Left hindlimb (tissue), 1 donor: Measurements from ENCODE around the gene RELCH.

Source experiments
- DNase-seq: peaks from one replicate; pipeline ENCODE4 v3.0.0-alpha.2; 2018

RELCH gene

DNA sequence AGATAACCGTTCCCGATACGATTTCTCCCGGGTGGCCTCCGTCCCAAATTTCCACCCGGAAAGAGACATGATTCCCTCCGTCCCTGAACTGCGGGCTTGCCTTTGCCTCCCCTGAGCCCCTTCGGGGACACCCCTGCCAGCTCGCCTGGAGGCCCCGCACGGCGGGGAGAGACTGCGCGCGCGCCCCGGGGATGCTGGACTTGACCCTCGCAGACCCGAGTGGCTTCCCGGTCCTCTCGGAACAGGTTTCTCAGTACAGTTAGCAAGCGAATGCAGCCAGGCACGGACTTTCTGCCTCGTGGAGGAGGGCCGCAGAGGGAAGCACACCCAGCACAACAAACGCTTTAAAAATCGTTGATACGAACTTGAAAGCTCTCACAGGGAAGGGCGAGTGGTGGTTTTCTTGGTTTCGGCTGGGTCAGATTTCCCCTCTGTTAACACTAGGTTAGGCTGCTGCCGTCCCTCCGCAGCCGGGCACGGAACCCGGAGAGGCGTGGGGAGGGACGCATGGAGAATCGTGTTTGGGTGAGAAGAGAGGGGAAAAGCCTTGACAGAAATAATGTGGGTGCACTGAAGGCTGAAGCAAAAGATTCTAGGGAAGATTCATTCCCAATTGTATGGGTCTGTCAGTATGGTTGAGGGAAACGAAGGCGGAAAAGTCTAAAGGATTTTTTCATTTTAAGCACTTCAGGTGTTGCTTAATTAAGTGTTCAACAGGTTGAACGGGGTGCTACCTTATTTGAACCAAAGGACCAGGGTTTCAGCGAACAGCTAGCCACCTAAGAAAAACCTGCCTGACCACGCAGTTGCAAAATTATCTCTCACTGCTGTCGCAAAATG lies 139.0 kb downstream of the RELCH start:
- DNase-seq: no peak

DNA sequence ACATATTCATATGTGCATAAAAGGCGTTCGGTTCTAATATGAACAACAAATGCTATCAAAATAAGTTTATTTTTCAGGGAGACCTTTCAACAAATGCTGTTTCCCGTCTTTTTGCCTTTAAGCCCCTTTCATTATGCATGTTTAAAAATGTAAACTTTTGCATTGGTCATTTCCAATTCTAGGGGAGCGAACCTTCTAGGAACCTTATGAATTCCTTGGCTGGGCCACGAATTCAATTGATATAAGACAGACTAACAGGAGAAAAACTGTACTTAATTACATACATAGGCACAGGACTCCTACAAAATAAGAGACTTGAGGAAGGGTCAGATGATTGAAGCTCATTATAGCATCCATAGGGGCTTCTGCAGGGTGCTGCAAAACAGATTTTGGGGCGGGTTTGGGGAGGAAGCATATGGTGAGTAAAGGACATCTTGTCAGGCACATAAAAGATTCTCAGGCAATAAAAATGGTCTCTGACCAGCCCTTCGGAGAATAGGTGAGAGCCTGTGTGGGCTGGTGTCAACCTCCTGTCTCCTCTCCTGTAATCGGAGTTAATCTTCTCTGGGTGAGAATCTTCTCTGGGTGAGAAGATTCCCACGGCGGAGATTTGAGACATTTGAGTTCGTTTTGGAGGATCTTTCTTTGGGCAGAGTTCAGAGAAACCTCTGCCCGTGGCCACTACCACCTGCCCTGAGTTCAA lies 139.7 kb downstream of the RELCH start:
- no peak for DNase-seq

DNA sequence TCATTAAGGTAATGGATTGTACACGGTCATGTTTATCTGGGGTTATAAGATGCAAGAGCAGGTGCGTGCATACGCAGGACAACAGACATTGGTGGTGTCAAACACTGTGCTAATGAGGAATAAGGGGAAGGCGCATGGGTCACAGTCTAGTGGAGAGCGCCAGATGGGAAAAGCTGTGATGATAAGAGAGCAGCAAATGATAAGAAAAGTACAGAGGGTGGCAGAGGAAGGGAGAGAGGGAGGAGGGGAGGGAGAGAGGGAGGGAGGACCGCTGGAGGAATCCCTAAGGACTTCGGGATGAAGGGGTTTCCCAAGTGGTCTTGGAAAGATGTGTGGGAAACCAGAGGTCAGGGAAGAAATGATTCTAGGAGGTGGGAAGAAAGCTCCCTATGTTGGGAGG lies 140.9 kb downstream of the RELCH start:
- DNase-seq: no peak

DNA sequence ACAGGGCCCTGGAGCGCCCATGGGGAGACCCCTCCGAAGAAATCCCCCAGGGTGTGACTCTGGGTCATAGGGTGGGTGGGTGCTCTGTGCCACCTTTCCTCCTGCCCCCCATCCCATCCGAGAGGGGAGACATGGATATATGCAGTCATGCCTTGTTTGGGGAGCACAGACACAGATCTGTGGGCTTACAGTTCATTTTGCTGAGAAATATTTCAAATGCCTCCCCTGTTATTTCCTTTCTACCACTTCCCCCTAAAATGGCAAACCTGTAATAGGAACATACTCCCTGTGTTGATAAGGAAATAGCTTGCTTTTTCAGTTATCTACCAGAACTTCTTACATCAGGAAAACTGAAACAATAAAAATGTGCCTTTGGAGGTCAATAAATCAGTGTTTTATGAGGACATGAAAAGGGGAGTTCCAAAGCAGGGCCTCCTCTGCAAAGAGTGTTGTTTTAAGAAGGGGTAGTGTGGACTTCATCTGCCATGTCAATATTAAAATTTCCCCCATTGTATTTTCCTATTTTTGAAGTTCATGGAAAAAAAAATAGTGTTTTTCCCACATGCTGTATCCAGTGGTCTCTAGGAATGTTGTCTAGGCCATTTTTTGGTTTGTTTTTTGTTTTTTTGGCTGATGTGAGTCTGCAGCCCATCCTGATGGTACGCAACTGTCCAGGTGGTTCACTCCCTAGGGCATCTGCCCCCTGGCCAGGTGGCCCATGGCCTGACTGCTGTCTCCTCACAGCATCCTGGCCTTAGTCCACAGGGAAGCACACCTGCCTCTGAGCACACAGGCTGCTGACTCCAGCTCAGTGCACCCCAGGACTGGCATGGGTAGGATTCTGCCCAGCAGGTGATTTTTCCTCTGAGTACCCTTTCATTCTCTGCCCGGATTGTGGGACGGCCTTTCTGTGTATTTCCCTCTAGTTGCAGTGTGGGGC lies 141.8 kb downstream of the RELCH start:
- no peak for DNase-seq

DNA sequence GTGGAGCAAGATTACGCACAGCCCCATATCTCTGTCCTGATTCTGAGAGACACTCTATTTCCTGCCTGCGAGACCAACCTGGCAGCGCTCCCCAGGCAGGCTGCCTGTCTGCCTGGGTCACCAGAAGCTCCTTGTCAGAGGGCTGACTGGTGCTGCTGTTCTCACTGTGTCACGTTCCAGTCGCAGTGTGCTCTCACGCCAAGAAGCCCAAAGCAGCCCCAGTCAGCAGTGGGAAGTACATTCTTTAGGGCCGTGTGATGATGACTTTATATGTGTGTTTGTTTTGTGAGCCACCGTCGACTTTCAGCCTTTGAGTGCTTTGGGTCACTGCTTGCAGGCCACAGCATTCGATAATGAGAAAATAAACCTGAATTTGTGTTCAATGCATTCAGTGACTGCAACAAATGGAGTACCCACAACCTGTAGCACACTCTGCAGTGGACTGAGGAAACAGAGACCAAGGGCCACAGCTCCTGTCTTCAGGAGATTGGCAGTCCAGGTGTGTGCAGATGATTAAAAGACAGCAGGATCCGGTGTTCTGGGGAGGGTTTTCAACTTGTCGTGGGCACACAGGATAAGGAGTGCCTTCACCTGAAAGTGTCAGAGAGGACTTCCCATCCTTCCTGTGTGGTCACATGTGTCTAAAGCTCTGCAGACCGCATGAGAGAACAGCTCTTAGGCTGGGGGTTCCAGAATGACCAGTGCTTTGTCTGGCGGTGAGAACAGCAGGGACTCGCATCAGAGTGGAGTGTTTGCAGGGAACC lies 142.8 kb downstream of the RELCH start:
- DNase-seq: no peak

DNA sequence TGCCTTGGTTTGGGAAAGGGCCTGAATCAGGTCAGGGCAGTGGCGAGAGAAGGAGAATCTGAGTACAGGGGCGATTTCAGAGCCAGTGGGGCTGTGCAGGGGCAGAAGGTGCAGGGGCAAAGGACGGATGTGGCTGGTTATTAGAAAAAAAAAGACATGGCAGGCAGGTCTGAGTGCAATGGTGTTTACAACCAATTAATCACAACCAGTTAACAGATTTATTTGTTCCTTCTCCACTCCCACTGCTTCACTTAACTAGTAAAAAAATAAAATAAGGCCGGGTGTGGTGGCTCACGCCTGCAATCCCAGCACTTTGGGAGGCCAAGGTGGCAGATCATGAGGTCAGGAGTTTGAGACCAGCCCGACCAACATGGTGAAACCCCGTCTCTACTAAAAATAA lies 143.6 kb downstream of the RELCH start:
- DNase-seq: no peak

DNA sequence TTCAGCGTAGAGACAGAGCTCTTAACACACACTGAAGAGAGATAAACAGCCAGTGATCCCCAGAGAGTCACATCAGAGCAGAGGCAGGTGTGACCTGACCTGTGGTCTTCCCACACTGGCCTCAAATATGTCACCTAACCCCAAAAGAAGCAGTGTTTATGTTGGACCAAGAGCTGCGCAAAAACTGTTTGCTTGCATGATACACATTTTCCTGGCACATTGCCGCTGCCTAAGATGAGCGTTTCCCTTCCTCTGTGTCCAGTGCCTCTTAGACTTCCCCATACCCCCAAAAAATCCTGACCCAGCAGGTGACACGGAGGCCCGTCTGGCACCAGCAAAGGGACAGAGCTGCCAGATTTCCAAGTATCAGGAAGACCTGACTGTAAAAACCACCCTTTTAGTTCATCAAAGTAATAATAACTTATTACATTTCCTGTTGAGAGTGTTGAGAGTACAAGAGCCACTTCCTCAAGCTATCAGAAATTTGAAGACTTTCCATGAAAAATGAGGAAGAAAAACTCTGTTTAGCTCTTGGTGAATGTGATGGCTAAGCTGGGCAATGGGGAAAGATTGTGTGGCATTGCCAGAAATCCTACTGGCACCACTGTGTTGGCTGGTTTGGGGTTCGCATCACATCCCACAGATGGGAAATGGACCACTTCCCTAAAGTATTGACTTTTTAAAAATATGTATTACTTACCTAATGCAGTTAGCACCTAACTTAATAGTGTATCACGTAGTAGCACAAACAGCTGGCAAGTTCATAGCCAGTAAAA lies 144.7 kb downstream of the RELCH start:
- DNase-seq: no peak

DNA sequence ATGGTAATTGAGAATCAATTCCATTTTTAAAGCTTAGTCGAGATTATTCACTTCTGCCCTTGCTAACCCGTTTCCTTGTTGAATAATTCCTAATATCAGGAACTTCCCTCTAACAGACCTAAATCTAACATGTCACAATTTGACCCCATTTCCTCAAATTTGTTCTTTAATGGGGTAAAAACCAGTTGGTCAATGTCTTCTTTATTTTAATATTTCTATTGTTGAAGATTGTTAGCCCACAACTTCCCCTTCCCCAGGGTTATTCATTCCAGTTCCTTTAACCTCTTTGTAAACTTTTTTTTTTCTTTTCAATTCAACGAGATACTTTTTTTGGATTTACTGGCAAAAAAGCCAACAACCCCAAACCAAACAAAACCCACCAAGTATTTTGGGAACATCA lies 145.4 kb downstream of the RELCH start:
- no peak for DNase-seq

DNA sequence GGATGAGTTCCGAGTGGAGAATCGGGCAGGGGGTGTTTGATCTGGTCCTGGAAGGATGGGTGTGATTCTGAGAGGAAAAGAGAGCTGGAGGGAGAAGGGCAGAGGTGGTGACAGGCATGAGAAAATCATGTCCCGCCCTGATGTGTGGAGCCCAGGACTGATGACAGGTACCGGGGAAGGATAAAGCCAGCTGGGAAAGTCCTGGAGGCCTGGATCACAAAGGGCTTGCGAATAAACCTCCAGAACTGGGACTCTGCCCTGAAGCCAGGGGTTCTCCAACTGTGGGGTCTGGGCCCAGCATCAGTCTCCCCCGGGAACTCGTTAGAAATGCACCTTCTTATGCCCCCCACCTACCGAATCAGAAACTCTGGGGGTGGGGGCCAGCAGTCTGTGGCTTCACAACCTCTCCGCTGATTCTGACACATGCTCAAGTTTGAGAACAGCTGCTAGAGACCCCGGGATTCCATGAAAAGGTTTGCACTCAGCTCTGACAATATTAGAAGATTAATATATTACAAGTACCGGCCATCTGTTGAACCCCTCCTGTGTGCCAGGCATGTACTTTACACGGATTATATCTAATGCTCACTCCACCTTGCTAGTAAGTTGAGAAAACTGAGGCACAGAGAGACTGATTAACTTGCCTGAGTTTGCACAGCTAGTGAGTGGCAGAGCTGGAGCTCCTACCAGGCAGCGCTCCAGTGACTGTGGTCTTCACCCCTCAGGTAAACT lies 146.1 kb downstream of the RELCH start:
- DNase-seq: no peak

DNA sequence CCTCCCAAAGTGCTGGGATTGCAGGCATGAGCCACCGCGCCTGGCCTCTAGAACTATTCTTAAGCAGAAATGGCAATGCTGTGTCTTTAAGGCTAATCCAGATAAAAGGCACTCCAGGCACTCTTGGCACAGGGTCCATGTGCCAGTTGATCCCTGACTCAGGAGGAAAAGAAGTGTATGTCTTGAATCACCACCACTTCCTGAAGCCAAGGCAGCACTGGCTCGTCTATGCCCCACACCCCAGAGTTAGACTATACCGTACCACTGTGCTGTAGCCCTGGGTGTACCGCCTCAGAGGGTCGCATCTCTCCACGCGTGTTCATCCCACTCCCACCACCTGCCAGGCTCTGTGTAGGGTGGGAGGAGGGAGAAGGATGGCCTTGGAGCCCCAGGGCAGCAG lies 147.1 kb downstream of the RELCH start:
- no peak for DNase-seq

DNA sequence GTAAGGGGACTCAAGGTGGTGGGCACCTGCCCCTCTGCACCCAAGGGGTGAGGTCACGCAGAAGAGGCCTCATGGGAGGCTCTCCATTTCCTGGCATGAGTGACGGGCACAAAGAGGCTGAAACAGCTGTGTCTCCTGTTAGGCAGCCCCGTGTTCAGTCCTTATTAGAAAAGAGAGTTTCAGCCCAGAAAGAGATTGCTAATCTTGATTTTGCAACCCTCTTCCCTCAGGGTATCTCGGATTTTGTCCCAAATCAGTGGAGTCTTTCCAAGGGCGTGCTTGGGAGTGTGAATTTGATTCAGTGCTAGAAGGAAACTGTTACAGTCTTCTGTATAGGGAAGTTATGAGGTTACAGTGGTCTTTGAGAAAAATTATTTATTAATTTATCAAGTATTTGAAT lies 148.4 kb downstream of the RELCH start:
- DNase-seq: no peak

DNA sequence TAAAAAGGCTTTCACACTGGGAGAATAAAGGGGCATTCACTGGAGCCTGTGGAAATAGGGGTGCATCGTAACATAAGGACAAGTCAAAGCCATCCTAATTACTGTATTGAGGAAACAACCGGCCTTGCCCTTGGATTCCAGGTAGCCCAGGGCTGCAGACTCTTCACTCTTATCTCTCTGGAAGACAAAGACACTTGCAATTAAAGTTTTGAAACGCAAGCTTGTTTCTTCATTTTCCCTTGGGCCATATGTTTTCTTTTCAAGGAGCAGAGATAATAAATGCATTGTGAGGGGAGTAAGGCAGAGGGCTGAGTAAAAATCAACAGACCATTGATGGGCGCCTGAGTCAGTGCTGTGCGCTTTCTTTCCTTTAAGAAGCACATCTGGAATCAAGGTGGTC lies 149.6 kb downstream of the RELCH start:
- no peak for DNase-seq

DNA sequence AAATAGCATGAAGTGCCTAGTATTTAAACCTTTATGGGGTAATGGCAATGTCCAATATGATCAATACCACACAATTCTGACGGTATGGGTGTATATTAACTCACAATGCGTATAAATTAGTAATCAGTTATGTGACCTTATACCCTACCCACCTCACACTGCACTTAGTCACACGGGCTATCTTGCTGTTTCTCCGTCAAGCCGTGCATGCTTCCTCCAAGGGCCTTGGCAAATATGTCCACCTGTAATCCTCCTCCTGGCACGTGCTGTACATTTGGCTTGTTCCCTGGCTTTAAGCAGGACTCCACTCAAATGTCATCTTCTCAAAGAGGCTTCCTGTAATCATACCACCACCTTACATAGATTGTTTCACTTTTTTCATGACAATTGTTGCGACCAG lies 150.3 kb downstream of the RELCH start:
- no peak for DNase-seq

DNA sequence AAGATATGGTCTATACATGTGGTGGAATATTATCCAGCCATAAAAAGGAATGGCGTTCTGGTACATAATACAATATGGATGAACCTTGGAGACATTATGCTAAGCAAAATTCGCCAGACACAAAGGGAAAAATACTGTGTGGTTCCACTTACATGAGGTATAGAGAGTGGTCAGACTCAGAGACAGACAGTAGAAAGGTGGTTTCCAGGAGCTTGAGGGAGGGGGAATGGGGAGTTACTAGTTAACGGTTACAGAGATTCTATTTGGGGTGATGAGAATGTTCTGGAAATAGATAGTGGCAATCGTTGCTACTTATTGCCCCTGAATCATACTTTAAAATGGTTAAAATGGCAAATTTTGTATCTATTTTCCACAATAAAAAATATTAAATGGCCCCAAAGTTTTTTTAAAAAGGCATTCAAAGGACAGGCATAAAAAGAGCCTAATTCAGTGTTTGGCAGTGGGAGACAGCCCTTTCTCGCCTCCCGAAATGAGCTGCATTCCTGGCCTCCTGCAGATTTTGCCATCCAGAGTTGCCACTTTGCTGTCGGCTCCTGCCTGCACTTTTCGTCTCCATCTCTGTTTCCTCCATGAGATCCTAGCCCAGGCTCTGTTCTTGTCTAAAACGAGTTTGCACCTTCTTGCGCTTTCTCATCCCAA lies 151.5 kb downstream of the RELCH start:
- no peak for DNase-seq

DNA sequence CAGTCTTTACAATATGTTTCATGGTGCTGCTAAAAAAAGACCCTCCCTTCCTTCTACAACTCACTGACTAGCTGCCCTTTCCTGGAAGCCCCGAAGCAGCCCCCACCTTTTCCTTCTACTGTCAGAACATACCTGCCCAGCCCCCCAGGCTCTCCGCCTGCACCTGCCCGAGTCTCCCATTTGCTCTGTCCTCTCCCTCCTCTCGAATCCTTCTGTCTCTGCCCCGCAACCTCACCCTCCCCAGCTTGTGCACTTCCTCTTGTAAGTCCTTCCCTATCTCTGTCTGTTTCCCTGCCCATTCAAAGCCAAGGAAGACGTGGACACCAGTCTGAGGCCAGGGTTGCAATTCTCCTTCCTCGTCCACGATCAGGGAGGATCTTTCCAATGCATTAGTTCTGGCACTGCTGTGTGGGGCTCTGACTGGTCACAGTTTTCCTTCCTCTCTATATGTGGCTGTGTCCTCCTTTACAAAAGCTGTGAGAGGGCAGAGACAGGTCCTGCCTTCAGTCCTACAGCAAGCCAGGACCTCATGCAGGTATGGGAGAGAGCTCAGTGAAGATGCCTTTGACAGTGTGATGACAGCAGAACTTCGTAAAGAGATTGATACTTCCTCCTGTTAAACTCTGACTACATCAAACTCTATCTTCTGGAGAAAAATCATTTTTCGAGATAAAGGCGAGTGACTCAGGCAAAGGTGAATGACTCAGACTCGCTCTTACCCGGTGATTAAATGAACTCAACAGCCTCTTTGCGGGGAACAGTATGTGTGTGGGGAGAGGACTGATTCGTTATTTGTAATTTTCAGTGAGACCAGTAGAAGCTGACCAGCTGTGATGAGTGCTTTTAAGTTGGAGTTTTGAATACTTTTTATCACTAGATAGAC lies 152.3 kb downstream of the RELCH start:
- DNase-seq: no peak

DNA sequence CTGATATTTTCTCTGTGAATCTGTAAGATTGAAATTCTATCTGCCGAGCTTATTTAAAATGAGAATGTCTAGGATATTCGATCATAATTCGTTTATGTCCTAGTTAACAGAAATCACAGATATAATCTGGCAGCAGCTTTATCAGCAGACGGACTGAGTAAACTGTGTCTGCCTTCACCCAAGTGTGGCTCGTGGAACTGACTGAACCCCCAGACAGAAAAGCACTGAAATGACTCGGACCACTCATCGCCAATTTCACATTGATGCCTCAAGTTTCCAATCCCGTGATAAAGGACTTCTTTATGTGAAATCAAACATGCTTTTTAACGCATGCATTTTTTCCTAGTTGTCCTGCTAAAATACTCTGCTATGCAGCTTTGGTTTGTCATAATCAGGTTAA lies 153.9 kb downstream of the RELCH start:
- no peak for DNase-seq

DNA sequence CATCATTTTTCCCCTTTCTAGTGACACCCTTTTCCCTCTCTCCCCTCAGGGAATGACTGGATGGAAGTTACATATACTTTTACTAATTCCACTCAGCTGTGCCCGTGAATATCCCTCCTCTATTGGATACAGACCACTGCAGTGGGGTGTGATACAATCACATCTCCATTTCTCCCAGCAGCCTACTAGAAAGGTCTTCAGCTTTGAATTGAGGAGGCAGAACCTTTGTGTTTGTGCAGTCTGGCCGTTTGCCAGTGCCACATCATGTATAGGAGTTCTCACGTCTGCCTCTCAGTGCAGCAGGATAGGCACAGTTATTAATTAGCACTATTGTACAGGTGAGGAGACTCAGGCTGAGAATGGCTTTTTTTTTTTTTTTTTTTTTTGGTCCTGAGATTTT lies 154.4 kb downstream of the RELCH start:
- no peak for DNase-seq

DNA sequence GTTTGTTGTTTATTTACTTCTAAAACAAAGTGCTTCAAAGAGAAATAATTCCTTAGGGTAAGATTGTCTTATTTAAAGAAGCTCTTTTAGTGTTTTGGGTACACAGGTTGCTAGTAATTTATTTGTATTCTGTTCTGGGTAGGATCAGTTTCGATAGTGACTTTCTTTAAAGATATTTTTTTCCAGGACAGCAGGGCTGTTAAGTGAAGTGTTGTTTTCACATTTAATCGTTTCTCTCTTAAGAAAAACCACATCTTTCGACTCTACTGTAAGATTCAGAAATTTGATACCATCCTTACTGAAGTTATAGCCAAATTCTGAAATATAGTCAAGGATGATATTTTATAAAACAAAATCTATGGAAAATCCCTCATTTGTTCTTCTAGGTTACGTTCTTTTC lies 155.8 kb downstream of the RELCH start:
- no peak for DNase-seq

DNA sequence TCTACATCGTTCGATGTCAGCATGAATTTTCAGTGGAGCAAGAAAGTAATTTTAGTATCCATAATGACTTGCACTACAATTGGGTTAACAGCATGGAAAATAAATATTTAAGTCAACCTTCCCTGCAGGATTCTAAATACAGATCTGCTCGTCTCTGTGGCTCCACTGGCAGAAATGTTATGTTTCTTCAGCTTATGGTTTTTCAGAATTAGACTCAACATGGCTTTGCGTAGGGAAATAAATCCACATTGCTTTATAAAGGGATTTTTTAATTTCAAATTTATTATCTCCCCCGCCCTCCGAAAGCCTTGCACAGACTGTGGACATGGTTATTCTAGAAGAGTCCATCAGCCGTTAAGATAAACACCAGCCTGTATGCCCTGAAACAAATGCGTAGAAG lies 156.3 kb downstream of the RELCH start:
- no peak for DNase-seq

DNA sequence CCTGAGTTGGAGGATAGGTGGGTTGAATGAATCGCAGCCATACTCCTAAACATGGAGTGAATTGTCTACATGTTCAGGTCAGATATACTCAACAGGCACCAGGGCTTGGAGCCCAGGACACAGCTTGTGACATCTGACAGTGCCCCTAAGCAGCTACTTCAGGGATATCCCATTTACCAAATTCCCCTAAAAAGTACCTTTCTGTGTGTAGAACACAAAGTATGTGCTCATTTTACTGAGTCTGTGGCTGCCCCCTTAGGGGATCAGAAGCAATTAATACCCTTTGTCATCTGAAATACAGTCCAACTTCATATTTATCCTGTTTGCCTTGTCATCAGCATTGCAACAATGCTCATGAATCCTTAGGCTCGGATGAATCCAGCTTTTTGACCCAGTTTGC lies 158.9 kb downstream of the RELCH start:
- no peak for DNase-seq
